HCT116 (cell line): ENCODE measurements around the gene NXN.

ENCODE experiments used
- EZH2 ChIP-seq: fragments of 200-600 bp; sonication (generic); IDR thresholded peaks from 2 replicates; pipeline ENCODE4 v1.6.1; 2017; ENCODE audit warnings: antibody characterized with exemption, mixed run types
- JUND ChIP-seq: IDR thresholded peaks from 2 replicates; pipeline ENCODE4 v1.6.1; 2012
- POLR2A ChIP-seq: IDR thresholded peaks from 2 replicates; pipeline ENCODE4 v1.7.0; 2011; ENCODE audit warnings: borderline replicate concordance; ENCODE audit not compliant: insufficient read depth, insufficient read length; ENCODE audit errors: extremely low read depth
- POLR2AphosphoS5 ChIP-seq: IDR thresholded peaks from 2 replicates; pipeline ENCODE4 v1.6.1; 2011; ENCODE audit warnings: mild to moderate bottlenecking, low read depth, low read length, moderate library complexity
- RAD21 ChIP-seq: IDR thresholded peaks from 2 replicates; pipeline ENCODE4 v1.6.1; 2012; ENCODE audit warnings: low read depth, mild to moderate bottlenecking
- YY1 ChIP-seq: IDR thresholded peaks from 2 replicates; pipeline ENCODE4 v1.6.1; 2011; ENCODE audit warnings: low read length, low read depth, moderate library complexity, mild to moderate bottlenecking; ENCODE audit not compliant: insufficient replicate concordance; ENCODE audit errors: extremely low read depth
- ZFX ChIP-seq: fragments of 450-650 bp; IDR thresholded peaks from 2 replicates; pipeline ENCODE4 v1.6.1; 2017
- ZNF274 ChIP-seq: fragments of 200-500 bp; sonication (Bioruptor generic); IDR thresholded peaks from 2 replicates; pipeline ENCODE4 v1.6.1; 2014; ENCODE audit warnings: mild to moderate bottlenecking, low read depth, low read length, inconsistent platforms
- TF ChIP-seq, protein P1 (sequence below), 3 experiments: fragments of 200-600 bp in 1 of 3; sonication (generic) in 1 of 3; IDR thresholded peaks in 2 of 3; conservative IDR thresholded peaks in 1 of 3; 2 replicates each; pipeline ENCODE4 v1.5.1; 2012 to 2017; ENCODE audit warnings: low read depth in 2 of 3, low read length in 2 of 3, antibody characterized with exemption in 1 of 3, borderline replicate concordance in 1 of 3, control low read depth in 1 of 3, mild to moderate bottlenecking in 1 of 3, mixed read lengths in 1 of 3, mixed run types in 1 of 3, moderate library complexity in 1 of 3; ENCODE audit not compliant: insufficient read depth in 1 of 3
- TF ChIP-seq, protein P2 (sequence below): IDR thresholded peaks from 2 replicates; pipeline ENCODE4 v1.6.1; 2012

DNA sequence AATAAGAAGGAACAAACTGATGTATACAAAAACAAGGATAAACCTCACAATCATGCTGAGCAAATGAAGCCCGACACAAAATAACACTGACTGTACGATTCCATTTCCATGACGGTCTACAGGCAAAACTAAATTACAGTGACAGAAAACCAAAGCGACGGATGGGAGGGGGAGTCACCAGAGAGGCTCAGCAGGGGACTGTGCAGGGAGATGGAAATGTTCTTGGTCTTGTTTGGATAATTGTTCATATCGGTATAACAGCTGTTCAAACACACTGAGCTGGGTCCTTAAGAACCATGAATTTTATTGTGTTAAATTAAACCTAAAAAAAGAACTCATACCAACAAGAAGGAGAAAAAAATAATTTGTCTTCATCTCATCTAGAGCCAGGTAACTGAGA, 97.8 kb downstream of the NXN start:
- TF ChIP-seq, protein P1, sequence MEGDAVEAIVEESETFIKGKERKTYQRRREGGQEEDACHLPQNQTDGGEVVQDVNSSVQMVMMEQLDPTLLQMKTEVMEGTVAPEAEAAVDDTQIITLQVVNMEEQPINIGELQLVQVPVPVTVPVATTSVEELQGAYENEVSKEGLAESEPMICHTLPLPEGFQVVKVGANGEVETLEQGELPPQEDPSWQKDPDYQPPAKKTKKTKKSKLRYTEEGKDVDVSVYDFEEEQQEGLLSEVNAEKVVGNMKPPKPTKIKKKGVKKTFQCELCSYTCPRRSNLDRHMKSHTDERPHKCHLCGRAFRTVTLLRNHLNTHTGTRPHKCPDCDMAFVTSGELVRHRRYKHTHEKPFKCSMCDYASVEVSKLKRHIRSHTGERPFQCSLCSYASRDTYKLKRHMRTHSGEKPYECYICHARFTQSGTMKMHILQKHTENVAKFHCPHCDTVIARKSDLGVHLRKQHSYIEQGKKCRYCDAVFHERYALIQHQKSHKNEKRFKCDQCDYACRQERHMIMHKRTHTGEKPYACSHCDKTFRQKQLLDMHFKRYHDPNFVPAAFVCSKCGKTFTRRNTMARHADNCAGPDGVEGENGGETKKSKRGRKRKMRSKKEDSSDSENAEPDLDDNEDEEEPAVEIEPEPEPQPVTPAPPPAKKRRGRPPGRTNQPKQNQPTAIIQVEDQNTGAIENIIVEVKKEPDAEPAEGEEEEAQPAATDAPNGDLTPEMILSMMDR (IDR thresholded peaks at IDR 0.05 in 2 of 3, conservative IDR thresholded peaks at IDR 0.05 in 1 of 3; ENCODE audit: borderline replicate concordance in 1 of 3, insufficient read depth in 1 of 3, low read depth in 2 of 3, low read length in 2 of 3), result no peak
- TF ChIP-seq POLR2AphosphoS5 (no peak), EZH2 (no peak), ZFX (no peak), YY1 (no peak), POLR2A (no peak), JUND (no peak), RAD21 (no peak), ZNF274 (no peak)
- TF ChIP-seq, protein P2, sequence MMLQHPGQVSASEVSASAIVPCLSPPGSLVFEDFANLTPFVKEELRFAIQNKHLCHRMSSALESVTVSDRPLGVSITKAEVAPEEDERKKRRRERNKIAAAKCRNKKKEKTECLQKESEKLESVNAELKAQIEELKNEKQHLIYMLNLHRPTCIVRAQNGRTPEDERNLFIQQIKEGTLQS, result no peak
